22Rv1 (cell line): Measurements from ENCODE around the gene CCDC6.

Experiments used
- H3K27ac ChIP-seq: fragments of 450-650 bp; 2 replicates; pipeline ENCODE4 v1.5.1; 2017
- CTCF ChIP-seq: fragments of 450-650 bp; IDR thresholded peaks from 2 replicates; pipeline ENCODE4 v1.5.1; 2017; ENCODE audit warnings: mild to moderate bottlenecking
- ZFX ChIP-seq: fragments of 450-650 bp; IDR thresholded peaks from 2 replicates; pipeline ENCODE4 v1.6.1; 2017; ENCODE audit warnings: antibody characterized with exemption, borderline replicate concordance

The CCDC6 gene

GRCh38 chr10:59839576-59839975 is 66.8 kb downstream of the CCDC6 start:
- no peak overlapping the region for H3K27ac ChIP-seq
- TF ChIP-seq CTCF (no peak), ZFX (no peak)

- H3K27ac ChIP-seq, result no peak overlapping the region
- TF ChIP-seq CTCF, result no peak
- TF ChIP-seq ZFX, result no peak
Observed at GRCh38 chr10:59838085-59838789, 68.1 kb downstream of the CCDC6 start.

- H3K27ac ChIP-seq, result no peak overlapping the region
Observed at GRCh38 chr10:59833810-59834209, 72.5 kb downstream of the CCDC6 start.

GRCh38 chr10:59832506-59832905 is 73.8 kb downstream of the CCDC6 start:
- no peak for TF ChIP-seq ZFX
- TF ChIP-seq CTCF, result no peak
- H3K27ac ChIP-seq, result no peak overlapping the region

More at GRCh38 chr10:59833810-59834209, 72.5 kb downstream of the CCDC6 start:
- no peak for TF ChIP-seq ZFX
- TF ChIP-seq CTCF, result no peak

GRCh38 chr10:59831658-59832503 is 74.5 kb downstream of the CCDC6 start:
- H3K27ac ChIP-seq, result no peak overlapping the region
- TF ChIP-seq CTCF, result no peak
- no peak for TF ChIP-seq ZFX

GRCh38 chr10:59830601-59831259 is 75.6 kb downstream of the CCDC6 start:
- H3K27ac ChIP-seq, result no peak overlapping the region
- peak; percentile 90 for TF ChIP-seq CTCF
- no peak for TF ChIP-seq ZFX

- no peak overlapping the region for H3K27ac ChIP-seq
- no peak for TF ChIP-seq ZFX
- no peak for TF ChIP-seq CTCF
Observed at GRCh38 chr10:59829601-59830000, 76.8 kb downstream of the CCDC6 start.
